ENCODE measurements around the gene UHMK1.
"Not testable (repeated sequence)": the region's sequence is repeated elsewhere in the genome, so short reads cannot be mapped to it uniquely, and the experiment has no call there.

Gene UHMK1

DNA sequence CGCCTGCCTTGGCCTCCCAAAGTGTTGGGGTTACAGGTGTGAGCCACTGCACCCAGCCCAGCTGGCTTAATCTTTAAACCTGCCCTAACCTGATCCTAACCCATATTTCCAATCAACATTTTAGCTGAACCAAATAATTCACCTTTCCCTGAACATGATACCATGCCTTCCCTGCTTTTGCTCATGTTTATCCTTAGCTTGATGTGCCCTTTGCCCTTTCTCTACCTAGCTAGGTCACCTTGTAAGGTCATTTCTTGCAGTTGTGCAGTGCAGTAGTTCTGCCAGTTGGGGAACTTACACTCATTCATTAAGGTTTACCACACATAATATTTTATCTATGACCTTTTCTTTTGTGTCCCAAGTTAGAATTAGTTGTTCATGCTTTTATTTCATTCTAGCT is 69.3 kb downstream of the UHMK1 start:
- no peak for DNase-seq

DNA sequence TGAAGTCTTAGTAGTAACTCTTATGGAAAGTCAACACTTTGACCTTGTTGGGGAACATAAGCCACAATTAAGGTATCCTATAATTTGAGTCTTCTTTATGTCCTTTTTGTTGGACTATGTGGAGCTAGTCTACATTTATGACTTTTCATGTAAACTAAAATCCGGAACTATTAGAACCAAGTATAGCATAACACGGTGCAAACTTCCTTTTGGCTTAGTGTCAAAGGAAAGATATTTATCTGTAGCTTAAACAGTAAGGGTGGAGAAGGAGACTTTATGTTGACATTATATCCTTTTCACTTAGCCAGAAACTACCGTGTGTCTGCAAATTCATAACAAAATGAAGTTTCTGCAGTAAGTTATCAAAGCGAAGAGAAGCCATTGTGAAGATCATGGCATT is 71.2 kb downstream of the UHMK1 start:
- DNase-seq, result no peak

DNA sequence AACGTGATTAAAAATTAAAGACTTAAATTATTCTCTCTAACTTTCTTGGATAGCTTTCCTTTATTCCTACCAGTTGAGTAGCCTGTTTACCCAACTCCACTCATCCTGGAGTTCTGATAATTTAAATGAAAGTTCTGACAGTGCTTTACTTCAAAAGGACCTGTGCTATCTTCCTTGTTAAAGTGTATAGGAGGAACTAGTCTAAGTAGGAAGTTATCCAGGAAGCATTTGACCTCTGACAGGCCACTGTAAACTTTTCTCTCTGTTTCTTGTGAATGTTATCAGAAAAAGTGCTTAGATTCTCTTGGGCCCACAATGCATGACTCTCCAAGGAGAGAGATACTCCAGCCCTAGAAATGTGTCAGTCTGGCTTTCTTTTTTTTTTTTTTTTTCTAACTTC is 73.1 kb downstream of the UHMK1 start:
- no peak for DNase-seq

DNA sequence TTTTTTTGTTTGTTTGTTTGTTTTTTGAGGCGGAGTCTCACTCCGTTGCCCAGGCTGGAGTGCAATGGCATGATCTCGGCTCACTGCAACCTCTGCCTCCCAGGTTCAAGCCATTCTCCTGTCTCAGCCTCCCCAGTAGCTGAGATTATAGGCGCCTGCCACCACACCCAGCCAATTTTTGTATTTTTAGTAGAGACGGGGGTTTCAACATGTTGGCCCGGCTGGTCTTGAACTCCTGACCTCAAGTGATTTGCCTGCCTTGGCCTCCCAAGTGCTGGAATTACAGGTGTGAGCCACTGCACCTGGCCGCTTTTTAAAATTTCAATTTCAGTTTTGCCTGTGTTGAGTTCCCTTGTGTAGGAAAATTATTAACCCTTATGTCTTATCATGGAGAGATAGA is 73.5 kb downstream of the UHMK1 start:
- not testable (repeated sequence) for DNase-seq

DNA sequence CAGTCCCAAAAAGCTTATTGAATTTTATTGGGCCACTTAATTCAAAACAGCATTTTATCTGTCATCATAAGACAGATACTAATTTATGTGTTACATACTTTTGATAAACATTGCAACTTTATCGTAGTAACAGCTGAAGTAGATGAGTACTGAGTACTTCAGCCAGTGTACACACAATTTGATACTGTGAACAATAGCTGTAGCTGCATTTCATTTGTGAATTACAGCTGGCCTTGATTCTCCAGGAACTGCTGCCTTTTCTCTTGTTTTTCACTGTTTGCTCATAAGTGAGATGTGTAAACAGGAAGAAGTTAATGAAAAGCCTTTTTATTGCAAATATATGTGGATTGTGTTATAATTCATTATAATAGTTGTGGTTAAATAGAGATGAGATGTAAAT is 74.1 kb downstream of the UHMK1 start:
- DNase-seq, result no peak

DNA sequence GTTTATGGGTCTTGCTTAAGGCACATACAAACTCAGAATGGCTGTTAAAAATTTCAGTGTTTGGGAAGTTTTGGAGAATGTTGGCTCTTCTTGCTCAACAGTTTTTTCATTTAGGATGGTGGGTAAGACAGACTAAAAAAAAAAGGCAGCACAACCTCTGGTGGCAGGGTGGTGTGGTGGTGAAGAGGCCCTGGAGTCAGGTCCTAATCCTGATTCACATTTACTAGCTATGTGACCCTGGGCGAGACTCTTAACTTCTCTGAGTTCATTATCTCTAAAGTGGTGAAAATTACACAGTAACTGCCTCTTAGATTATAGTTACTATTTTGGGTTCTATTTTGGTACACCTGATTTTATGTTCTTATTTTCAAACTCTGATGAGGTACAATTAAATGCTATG is 75.5 kb downstream of the UHMK1 start:
- DNase-seq, result no peak

DNA sequence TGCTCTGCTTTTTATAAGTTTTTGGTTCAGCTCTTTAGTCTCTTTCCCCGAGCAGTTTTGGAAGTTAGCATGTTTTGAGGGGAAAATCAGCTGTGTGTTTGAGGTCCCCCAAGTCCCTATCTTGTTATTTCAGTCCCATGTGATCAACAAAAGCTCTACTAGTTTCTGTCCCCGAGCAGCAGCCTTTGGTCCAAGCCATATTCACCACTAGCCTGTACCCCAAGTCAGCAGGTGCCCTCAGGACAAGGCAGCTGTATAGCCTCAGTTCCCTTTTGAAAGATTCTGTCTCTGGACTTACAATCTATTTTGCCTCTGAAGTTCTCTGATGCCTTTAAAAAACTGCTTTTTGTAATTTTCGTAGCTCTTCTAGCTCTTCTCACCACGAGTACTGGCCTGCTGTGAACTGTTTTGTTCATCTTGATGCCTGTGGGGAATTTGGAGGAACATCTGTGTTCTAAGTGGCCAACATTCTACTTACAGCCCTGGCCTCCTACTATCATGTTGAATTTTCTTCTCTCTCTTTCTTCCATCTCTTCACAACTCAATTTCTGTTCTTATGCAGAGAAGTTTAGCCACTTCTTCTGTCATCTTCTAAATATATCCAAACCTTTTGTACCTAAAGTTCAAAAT is 80.6 kb downstream of the UHMK1 start:
- no peak for DNase-seq

DNA sequence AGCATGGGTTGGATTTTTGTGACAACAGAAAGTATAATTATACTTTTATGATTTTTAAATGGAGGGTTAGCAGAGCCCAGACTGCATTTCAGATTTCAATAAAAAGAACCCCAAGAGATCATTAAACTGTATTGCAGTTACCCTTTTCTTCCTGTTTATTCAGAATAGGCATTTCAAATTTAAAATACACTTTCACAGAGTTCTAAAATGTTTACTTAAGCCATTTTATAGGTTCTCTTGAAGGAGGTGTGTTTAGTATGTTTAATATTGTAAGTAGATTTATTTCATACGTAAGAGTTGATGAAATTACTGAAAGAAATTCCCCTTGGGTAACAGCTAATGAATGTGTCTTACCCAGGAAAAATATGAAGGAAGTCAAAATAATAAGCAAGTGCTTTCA is 81.3 kb downstream of the UHMK1 start:
- DNase-seq, result no peak
